ENCODE measurements around the gene ENTPD2. TPM values are rescaled to one million over a fixed set of nuclear protein-coding genes. Genes with fewer than 3 reads are reported as not detected.

Gene ENTPD2
- total RNA-seq, 2 experiments from 2014 or later = 0.16 TPM; not detected in 1

GRCh38 chr9:137088121-137088520 is 34.3 kb upstream of the ENTPD2 start:
- TSS peak; percentile 62 for BruUV-seq (replicated peaks)
- Histone ChIP-seq H3K4me1 (ENCODE audit: insufficient read depth, low read length, poor library complexity, severe bottlenecking) (peaks cover 24% of the 10 kb centered on the region), H3K4me2 (ENCODE audit: low read length) (peak overlapping the region; percentile 83), H3K4me3 (ENCODE audit: low read depth, low read length, poor library complexity, severe bottlenecking) (peak overlapping the region; percentile 77), H3K79me2 (ENCODE audit: insufficient read depth, low read depth, low read length) (peaks cover 6% of the 10 kb centered on the region; the same call in 1 of the 2 replicates), H4K20me1 (ENCODE audit: insufficient read depth, low read length) (no peaks in the 10 kb centered on the region), H3K9me2 (ENCODE audit: insufficient read depth, low read length) (no peaks in the 10 kb centered on the region), H3K36me3 (ENCODE audit: insufficient read depth, low read length) (peaks cover 12% of the 10 kb centered on the region; the same call in 1 of the 2 replicates), H2AFZ (ENCODE audit: low read length) (no peak overlapping the region), H3K27ac (ENCODE audit: low read depth, low read length, poor library complexity, severe bottlenecking) (no peak overlapping the region), H3K9me3 (ENCODE audit: low read length) (no peaks in the 10 kb centered on the region)
- DNase-seq (ENCODE audit: low spot score) = no peak
- intact Hi-C loops (cut with micrococcal nuclease; ENCODE audit: unreplicated experiment) = no loop called here
- no peak for TF ChIP-seq EZH2phosphoT487 (IDR thresholded peaks at IDR 0.05; ENCODE audit: borderline replicate concordance, low read depth, low read length)
- TF ChIP-seq, protein P1, sequence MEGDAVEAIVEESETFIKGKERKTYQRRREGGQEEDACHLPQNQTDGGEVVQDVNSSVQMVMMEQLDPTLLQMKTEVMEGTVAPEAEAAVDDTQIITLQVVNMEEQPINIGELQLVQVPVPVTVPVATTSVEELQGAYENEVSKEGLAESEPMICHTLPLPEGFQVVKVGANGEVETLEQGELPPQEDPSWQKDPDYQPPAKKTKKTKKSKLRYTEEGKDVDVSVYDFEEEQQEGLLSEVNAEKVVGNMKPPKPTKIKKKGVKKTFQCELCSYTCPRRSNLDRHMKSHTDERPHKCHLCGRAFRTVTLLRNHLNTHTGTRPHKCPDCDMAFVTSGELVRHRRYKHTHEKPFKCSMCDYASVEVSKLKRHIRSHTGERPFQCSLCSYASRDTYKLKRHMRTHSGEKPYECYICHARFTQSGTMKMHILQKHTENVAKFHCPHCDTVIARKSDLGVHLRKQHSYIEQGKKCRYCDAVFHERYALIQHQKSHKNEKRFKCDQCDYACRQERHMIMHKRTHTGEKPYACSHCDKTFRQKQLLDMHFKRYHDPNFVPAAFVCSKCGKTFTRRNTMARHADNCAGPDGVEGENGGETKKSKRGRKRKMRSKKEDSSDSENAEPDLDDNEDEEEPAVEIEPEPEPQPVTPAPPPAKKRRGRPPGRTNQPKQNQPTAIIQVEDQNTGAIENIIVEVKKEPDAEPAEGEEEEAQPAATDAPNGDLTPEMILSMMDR (conservative IDR thresholded peaks at IDR 0.05; ENCODE audit: low read length) = no peak
- POLR2A ChIA-PET = interaction anchor here (1.1 kb wide), 1 partner anchor 18 kb away, joined by 5 read pairs; the partner anchor contains the start of gene SAPCD2
- CTCF ChIA-PET (ENCODE audit: unreplicated experiment) = interaction anchor here (0.7 kb wide), 1 partner anchor 21 kb away, joined by 3 read pairs; no protein-coding TSS in a partner anchor

DNA sequence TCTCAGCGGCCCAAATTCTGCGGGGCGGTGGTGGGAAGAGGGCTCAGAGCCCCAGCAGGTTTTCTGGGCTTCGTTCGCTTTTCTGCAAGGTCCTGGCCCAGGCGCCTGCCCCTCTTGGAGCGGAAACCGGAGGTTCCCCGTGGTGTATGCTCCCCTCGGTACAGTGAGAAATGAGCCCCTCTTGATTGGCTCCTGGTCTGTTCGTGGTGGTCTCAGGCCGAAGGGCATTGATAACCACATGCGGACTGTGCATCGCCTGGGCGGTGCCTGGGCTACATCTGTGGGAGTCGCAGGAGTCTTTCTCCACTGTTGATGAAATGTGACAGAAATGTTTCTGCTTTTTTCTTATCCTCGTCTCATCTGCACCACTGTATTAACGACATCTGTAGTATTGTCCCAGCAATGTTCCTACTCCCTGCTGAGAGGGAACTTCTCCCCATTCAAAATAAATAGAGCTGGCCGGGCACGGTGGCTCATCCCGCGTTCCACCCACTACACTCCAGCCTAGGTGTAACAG is 33.6 kb upstream of the ENTPD2 start:
- TF ChIP-seq, protein P1 (conservative IDR thresholded peaks at IDR 0.05; ENCODE audit: low read length) = no peak
- no peak for TF ChIP-seq EZH2phosphoT487 (IDR thresholded peaks at IDR 0.05; ENCODE audit: borderline replicate concordance, low read depth, low read length)
- H3K4me2 ChIP-seq (ENCODE audit: low read length) = peak overlapping the region; percentile 83
- H4K20me1 ChIP-seq (ENCODE audit: insufficient read depth, low read length) = no peaks in the 10 kb centered on the region
- peak overlapping the region; percentile 53 for H3K27ac ChIP-seq (ENCODE audit: low read depth, low read length, poor library complexity, severe bottlenecking)
- peaks cover 6% of the 10 kb centered on the region; the same call in 1 of the 2 replicates for H3K79me2 ChIP-seq (ENCODE audit: insufficient read depth, low read depth, low read length)
- peaks cover 8% of the 10 kb centered on the region; the same call in 1 of the 2 replicates for H3K36me3 ChIP-seq (ENCODE audit: insufficient read depth, low read length)
- DNase-seq (ENCODE audit: low spot score) = peak; percentile 37
- ChIA-PET CTCF (ENCODE audit: unreplicated experiment) (interaction anchor here (1.3 kb wide), 1 partner anchor 19 kb away, joined by 6 read pairs; no protein-coding TSS in a partner anchor), POLR2A (interaction anchor here (0.9 to 1.6 kb wide), 6 partner anchors 9 to 114 kb away, joined by 3 to 13 read pairs (median 5); partner anchors contain the start of genes SAPCD2, TPRN and UAP1L1)
- H2AFZ ChIP-seq (ENCODE audit: low read length) = peak overlapping the region; percentile 62
- peaks cover 24% of the 10 kb centered on the region for H3K4me1 ChIP-seq (ENCODE audit: insufficient read depth, low read length, poor library complexity, severe bottlenecking)
- peak overlapping the region; percentile 77 for H3K4me3 ChIP-seq (ENCODE audit: low read depth, low read length, poor library complexity, severe bottlenecking)
- no TSS peak for BruUV-seq (replicated peaks)
- H3K9me3 ChIP-seq (ENCODE audit: low read length) = no peaks in the 10 kb centered on the region
- intact Hi-C loops (cut with micrococcal nuclease; ENCODE audit: unreplicated experiment) = loop anchor here (2.0 kb wide), 1 partner anchor 63 kb away; no protein-coding TSS in a partner anchor
- H3K9me2 ChIP-seq (ENCODE audit: insufficient read depth, low read length) = no peaks in the 10 kb centered on the region

Measured in OCI-LY7 (cell line).